HL-60 (cell line): Measurements from ENCODE around the gene RUFY4.
"Not testable (repeated sequence)": the region's sequence is repeated elsewhere in the genome, so short reads cannot be mapped to it uniquely, and the experiment has no call there.

Experiments
- DNase-seq, 2 experiments: peaks; one replicate each; pipeline ENCODE4 v3.0.0-alpha.2; 2010 to 2020; ENCODE audit warnings: low read depth in 1 of 2, low spot score in 1 of 2
- H3K27ac ChIP-seq: fragments of 250-450 bp; sonication (Bioruptor Pico); replicated peaks from 2 replicates; pipeline ENCODE4 v1.5.1; 2020; ENCODE audit warnings: mild to moderate bottlenecking, moderate library complexity
- H3K27me3 ChIP-seq: fragments of 250-450 bp; sonication (Bioruptor Pico); 2 replicates; pipeline ENCODE4 v1.5.1; 2021; ENCODE audit warnings: mild to moderate bottlenecking, moderate library complexity; ENCODE audit not compliant: insufficient read depth, poor library complexity, severe bottlenecking
- H3K4me3 ChIP-seq: replicated peaks from 2 replicates; pipeline ENCODE4 v1.5.1; 2011; ENCODE audit warnings: mild to moderate bottlenecking, control low read depth, low read length; ENCODE audit not compliant: insufficient read depth
- GABPA ChIP-seq: IDR thresholded peaks from 2 replicates; pipeline ENCODE4 v1.6.1; 2012; ENCODE audit warnings: low read depth
- POLR2AphosphoS5 ChIP-seq: IDR thresholded peaks from 2 replicates; pipeline ENCODE4 v1.6.1; 2012; ENCODE audit warnings: low read depth
- SPI1 ChIP-seq: IDR thresholded peaks from 2 replicates; pipeline ENCODE4 v1.6.1; 2012; ENCODE audit warnings: low read depth, mild to moderate bottlenecking, borderline replicate concordance
- TF ChIP-seq, protein P1 (sequence below): IDR thresholded peaks from 2 replicates; pipeline ENCODE4 v1.6.1; 2012; ENCODE audit warnings: low read depth; ENCODE audit not compliant: insufficient replicate concordance
- TF ChIP-seq, protein P2 (sequence below): IDR thresholded peaks from one replicate; pipeline ENCODE4 v1.5.1; 2011; ENCODE audit warnings: low read length, control low read depth, inconsistent platforms; ENCODE audit not compliant: insufficient read depth

RUFY4 gene

DNA sequence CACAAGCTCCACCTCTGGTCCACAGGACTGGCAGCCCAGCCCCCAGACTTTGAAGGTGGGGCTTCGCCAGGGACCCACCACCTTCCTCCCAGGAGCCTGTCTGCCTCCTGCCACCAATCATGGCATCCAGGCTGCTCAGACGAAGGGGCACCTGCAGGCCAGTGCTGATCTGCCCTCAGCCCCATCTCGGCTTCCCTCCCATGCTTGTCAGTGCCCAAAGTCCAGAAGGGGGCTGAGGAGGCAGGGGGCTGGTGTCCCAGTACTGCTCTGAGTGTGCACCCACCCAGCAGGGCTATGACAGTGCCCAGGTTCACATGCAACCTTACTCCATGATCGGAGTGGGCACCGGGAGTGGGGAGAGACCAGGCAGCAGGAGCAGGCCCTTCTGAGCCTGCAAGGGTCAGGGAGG lies 25.3 kb upstream of the RUFY4 start:
- no peak for DNase-seq
- Histone ChIP-seq H3K27me3 (no peaks in the 10 kb centered on the region), H3K27ac (no peak overlapping the region), H3K4me3 (no peak overlapping the region)
- TF ChIP-seq, protein P1, sequence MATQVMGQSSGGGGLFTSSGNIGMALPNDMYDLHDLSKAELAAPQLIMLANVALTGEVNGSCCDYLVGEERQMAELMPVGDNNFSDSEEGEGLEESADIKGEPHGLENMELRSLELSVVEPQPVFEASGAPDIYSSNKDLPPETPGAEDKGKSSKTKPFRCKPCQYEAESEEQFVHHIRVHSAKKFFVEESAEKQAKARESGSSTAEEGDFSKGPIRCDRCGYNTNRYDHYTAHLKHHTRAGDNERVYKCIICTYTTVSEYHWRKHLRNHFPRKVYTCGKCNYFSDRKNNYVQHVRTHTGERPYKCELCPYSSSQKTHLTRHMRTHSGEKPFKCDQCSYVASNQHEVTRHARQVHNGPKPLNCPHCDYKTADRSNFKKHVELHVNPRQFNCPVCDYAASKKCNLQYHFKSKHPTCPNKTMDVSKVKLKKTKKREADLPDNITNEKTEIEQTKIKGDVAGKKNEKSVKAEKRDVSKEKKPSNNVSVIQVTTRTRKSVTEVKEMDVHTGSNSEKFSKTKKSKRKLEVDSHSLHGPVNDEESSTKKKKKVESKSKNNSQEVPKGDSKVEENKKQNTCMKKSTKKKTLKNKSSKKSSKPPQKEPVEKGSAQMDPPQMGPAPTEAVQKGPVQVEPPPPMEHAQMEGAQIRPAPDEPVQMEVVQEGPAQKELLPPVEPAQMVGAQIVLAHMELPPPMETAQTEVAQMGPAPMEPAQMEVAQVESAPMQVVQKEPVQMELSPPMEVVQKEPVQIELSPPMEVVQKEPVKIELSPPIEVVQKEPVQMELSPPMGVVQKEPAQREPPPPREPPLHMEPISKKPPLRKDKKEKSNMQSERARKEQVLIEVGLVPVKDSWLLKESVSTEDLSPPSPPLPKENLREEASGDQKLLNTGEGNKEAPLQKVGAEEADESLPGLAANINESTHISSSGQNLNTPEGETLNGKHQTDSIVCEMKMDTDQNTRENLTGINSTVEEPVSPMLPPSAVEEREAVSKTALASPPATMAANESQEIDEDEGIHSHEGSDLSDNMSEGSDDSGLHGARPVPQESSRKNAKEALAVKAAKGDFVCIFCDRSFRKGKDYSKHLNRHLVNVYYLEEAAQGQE: no peak
- TF ChIP-seq, protein P2, sequence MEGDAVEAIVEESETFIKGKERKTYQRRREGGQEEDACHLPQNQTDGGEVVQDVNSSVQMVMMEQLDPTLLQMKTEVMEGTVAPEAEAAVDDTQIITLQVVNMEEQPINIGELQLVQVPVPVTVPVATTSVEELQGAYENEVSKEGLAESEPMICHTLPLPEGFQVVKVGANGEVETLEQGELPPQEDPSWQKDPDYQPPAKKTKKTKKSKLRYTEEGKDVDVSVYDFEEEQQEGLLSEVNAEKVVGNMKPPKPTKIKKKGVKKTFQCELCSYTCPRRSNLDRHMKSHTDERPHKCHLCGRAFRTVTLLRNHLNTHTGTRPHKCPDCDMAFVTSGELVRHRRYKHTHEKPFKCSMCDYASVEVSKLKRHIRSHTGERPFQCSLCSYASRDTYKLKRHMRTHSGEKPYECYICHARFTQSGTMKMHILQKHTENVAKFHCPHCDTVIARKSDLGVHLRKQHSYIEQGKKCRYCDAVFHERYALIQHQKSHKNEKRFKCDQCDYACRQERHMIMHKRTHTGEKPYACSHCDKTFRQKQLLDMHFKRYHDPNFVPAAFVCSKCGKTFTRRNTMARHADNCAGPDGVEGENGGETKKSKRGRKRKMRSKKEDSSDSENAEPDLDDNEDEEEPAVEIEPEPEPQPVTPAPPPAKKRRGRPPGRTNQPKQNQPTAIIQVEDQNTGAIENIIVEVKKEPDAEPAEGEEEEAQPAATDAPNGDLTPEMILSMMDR: no peak
- no peak for TF ChIP-seq GABPA

GRCh38 chr2:218044599-218044998 lies 24.5 kb upstream of the RUFY4 start:
- not testable (repeated sequence) for H3K4me3 ChIP-seq, H3K27ac ChIP-seq, DNase-seq, H3K27me3 ChIP-seq

- peak; percentile 36 to 69 for DNase-seq
- H3K27me3 ChIP-seq: no peaks in the 10 kb centered on the region
- H3K27ac ChIP-seq: peak overlapping the region; percentile 31
These were observed 22.8 kb upstream of the RUFY4 start for GRCh38 chr2:218046238-218046637.

GRCh38 chr2:218047536-218048225 lies 21.4 kb upstream of the RUFY4 start:
- no peaks in the 10 kb centered on the region for H3K27me3 ChIP-seq
- peak in 1 of 2 experiments; percentile 46 for DNase-seq
- H3K4me3 ChIP-seq: no peak overlapping the region
- TF ChIP-seq, protein P2: no peak
- TF ChIP-seq POLR2AphosphoS5: no peak
- TF ChIP-seq, protein P1: no peak
- no peak for TF ChIP-seq GABPA
- TF ChIP-seq SPI1: no peak
- no peak overlapping the region for H3K27ac ChIP-seq

More at GRCh38 chr2:218046238-218046637, 22.8 kb upstream of the RUFY4 start:
- TF ChIP-seq POLR2AphosphoS5 (no peak), SPI1 (peak; percentile 6; the same call in 1 of the 2 replicates)
- H3K4me3 ChIP-seq: no peak overlapping the region

DNA sequence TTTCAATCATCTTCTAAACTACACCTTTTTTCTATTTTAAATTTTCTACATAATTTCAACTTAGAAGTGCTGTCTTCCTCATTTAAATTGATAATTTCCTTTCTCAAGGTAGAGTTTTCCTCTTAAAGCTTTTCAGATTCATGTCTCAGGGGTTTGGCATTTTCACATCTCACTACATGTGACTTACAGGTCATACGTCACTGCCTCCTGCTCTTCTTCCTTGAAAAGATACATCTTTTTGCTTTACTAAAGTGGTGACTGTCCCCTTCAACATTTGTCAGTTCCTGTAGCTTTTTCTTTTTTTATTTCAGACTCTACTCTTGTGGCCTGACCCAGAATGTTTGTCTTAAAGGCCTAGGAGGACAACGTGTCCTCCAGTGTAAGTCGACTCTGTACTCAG lies 17.1 kb upstream of the RUFY4 start:
- H3K27ac ChIP-seq: no peak overlapping the region
- TF ChIP-seq, protein P1: no peak
- no peak for TF ChIP-seq POLR2AphosphoS5
- TF ChIP-seq GABPA: no peak
- TF ChIP-seq, protein P2: no peak
- no peak for TF ChIP-seq SPI1
- H3K27me3 ChIP-seq: no peaks in the 10 kb centered on the region
- no peak overlapping the region for H3K4me3 ChIP-seq
- no peak for DNase-seq
